ENCODE data around the gene WNT8B.

- no peak for TF ChIP-seq EZH2 (IDR thresholded peaks at IDR 0.05; ENCODE audit: low read length)
- no peak for TF ChIP-seq CTCF (optimal IDR thresholded peaks at IDR 0.05 in 1 of 3, IDR thresholded peaks at IDR 0.05 in 1 of 3, conservative IDR thresholded peaks at IDR 0.05 in 1 of 3; ENCODE audit: extremely low read depth in 1 of 3, insufficient read depth in 2 of 3, low read length in 3 of 3)
Observed at GRCh38 chr10:100448951-100449350, 13.9 kb upstream of the WNT8B start.

Data from keratinocyte (primary cell).